RWPE2 (cell line): Measurements from ENCODE around the gene GPC5.

Experiments used
- ATAC-seq: fragments of 200-7000 bp; cut with Tn5 transposase; 3 replicates; pipeline ENCODE4 v1.9.1; 2021; ENCODE audit warnings: low read depth
- DNase-seq: peaks from one replicate; pipeline ENCODE4 v3.0.0-alpha.2; 2020; ENCODE audit warnings: low spot score
- H3K27ac ChIP-seq: fragments of 450-650 bp; 2 replicates; pipeline ENCODE4 v1.5.1; 2017; ENCODE audit warnings: mild to moderate bottlenecking; ENCODE audit not compliant: poor library complexity, severe bottlenecking
- H3K27me3 ChIP-seq: fragments of 250-450 bp; sonication (Bioruptor Pico); 2 replicates; pipeline ENCODE4 v1.5.1; 2021; ENCODE audit warnings: mild to moderate bottlenecking, moderate library complexity; ENCODE audit not compliant: insufficient read depth, poor library complexity, severe bottlenecking
- H3K36me3 ChIP-seq: fragments of 250-450 bp; sonication (Bioruptor Pico); 2 replicates; pipeline ENCODE4 v1.5.1; 2020; ENCODE audit warnings: low read depth, mild to moderate bottlenecking, moderate library complexity
- H3K4me1 ChIP-seq: fragments of 250-450 bp; sonication (Bioruptor Pico); 2 replicates; pipeline ENCODE4 v1.5.1; 2021; ENCODE audit warnings: mild to moderate bottlenecking, moderate library complexity; ENCODE audit not compliant: insufficient read depth, poor library complexity, severe bottlenecking
- H3K4me3 ChIP-seq: fragments of 250-450 bp; sonication (Bioruptor Pico); 2 replicates; pipeline ENCODE4 v1.5.1; 2021; ENCODE audit warnings: mild to moderate bottlenecking, moderate library complexity; ENCODE audit not compliant: severe bottlenecking
- H3K9me3 ChIP-seq: fragments of 250-450 bp; sonication (Bioruptor Pico); 2 replicates; pipeline ENCODE4 v1.5.1; 2021; ENCODE audit warnings: mild to moderate bottlenecking, moderate library complexity; ENCODE audit not compliant: severe bottlenecking
- TF ChIP-seq, protein P1 (sequence below): fragments of 450-650 bp; IDR thresholded peaks from one replicate; pipeline ENCODE4 v1.5.1; 2017; ENCODE audit warnings: mild to moderate bottlenecking, moderate library complexity; ENCODE audit not compliant: poor library complexity, severe bottlenecking

GPC5 gene

DNA sequence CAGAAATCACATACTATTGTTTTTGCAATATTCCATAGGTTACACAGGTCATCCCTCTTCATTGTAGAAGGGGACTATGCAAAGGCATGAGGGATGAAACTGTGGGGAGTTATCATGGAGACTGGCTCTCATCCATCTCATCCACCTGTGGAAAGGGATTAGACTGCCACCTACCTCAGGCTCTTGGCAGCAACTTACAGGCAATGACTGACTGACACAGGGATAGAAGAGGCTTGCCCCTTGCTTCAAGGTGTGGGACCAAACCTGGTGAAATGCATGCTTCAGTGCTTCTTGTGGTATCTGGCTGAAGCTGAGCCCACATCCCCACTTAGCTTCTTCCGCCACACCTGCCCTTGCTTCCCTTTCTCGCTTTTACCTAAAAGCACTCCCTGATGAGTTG, 341.3 kb downstream of the GPC5 start:
- TF ChIP-seq, protein P1, sequence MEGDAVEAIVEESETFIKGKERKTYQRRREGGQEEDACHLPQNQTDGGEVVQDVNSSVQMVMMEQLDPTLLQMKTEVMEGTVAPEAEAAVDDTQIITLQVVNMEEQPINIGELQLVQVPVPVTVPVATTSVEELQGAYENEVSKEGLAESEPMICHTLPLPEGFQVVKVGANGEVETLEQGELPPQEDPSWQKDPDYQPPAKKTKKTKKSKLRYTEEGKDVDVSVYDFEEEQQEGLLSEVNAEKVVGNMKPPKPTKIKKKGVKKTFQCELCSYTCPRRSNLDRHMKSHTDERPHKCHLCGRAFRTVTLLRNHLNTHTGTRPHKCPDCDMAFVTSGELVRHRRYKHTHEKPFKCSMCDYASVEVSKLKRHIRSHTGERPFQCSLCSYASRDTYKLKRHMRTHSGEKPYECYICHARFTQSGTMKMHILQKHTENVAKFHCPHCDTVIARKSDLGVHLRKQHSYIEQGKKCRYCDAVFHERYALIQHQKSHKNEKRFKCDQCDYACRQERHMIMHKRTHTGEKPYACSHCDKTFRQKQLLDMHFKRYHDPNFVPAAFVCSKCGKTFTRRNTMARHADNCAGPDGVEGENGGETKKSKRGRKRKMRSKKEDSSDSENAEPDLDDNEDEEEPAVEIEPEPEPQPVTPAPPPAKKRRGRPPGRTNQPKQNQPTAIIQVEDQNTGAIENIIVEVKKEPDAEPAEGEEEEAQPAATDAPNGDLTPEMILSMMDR, result no peak
- DNase-seq (no peak), ATAC-seq (no peak)
- Histone ChIP-seq H3K36me3 (no peaks in the 10 kb centered on the region), H3K27me3 (no peaks in the 10 kb centered on the region), H3K4me1 (no peaks in the 10 kb centered on the region), H3K9me3 (peaks cover 4% of the 10 kb centered on the region), H3K4me3 (no peak overlapping the region), H3K27ac (no peak overlapping the region)

DNA sequence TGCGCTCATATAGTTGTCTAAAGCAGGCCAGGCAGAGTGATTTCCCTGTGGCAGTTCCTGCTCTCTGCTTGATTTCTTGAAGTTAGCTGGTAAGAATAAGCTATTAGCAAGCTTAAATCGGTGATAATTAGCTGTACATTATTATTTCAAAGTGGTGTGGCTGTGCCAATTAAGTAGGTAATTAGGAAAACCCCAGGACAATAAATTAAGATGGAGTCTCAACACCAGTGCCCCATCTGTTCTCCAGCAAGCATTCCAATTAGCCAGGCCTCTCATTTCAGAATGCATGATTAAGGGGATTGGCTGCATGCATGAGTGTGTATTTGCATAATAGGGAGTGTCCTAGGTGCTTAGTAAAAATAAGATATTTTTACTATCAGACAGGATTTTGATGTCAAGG, 342.3 kb downstream of the GPC5 start:
- no peak for ATAC-seq
- no peak overlapping the region for H3K4me3 ChIP-seq
- no peaks in the 10 kb centered on the region for H3K36me3 ChIP-seq
- TF ChIP-seq, protein P1, result no peak
- H3K27ac ChIP-seq, result no peak overlapping the region
- no peaks in the 10 kb centered on the region for H3K4me1 ChIP-seq
- no peak for DNase-seq
- H3K27me3 ChIP-seq, result no peaks in the 10 kb centered on the region
- H3K9me3 ChIP-seq, result peaks cover 4% of the 10 kb centered on the region

DNA sequence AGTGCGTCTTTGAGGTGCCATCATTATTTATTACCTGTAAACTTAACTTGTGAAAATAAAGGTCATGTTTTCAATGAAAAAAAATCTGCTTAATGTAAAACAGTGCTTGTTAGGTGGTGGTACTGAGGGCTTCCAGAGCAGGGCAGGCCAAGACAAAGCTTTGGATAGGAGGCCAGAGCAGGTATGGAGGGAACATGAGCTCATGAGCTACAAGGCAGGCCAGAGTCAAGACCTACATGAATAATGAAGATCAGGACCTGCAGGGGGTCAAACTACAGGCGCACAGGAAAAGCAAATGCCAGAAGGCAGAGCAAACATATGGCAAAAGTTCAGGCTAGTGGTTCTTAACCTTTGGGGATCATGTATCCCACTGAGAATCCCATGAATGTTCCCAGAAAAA, 343.5 kb downstream of the GPC5 start:
- TF ChIP-seq, protein P1, result no peak
- H3K27me3 ChIP-seq, result no peaks in the 10 kb centered on the region
- DNase-seq (no peak), ATAC-seq (no peak)
- H3K27ac ChIP-seq, result no peak overlapping the region
- no peaks in the 10 kb centered on the region for H3K36me3 ChIP-seq
- no peaks in the 10 kb centered on the region for H3K4me1 ChIP-seq
- H3K9me3 ChIP-seq, result peaks cover 4% of the 10 kb centered on the region
- H3K4me3 ChIP-seq, result no peak overlapping the region

DNA sequence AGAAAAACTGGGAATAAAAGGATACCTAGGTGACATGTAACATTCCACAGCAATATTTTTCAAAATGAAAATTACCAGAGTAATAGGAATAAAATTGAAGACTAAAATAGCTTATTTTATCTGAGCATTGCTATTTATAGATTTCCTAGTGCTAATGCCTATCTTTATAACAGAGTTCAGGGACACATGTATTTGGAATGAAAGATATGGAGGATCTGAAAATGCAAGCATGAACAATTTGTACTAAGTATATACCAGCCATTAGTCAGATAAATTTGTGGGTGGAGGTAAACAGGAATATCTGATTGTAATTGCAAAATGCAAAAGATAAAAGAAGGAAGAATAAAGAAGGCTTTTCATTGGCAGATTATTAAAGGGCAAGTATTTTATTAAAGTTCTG, 345.9 kb downstream of the GPC5 start:
- ATAC-seq, result no peak
- DNase-seq, result no peak
- Histone ChIP-seq H3K4me1 (no peaks in the 10 kb centered on the region), H3K9me3 (peaks cover 4% of the 10 kb centered on the region), H3K4me3 (no peak overlapping the region), H3K36me3 (no peaks in the 10 kb centered on the region), H3K27ac (no peak overlapping the region), H3K27me3 (peaks cover 3% of the 10 kb centered on the region)
- TF ChIP-seq, protein P1, result no peak

DNA sequence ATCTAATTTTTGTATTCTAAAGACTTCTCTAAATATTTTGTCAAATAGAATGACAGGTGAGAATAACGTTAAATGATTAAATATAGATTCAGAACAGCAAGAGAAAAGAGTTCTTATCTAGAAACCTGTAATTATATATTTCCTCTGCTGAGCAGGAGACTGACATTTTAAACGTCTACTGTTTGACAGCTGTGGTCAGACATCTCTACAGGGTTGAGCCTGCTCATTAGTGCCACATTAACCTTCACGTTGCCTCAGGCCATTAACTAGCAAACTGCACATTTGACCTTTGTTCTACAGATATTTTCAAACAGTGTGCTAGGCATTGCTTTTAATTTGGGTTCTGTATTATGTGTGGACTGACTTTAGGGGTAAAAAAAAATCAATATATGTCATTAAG, 347.5 kb downstream of the GPC5 start:
- TF ChIP-seq, protein P1, result no peak
- ATAC-seq, result no peak
- no peak for DNase-seq
- Histone ChIP-seq H3K9me3 (peaks cover 4% of the 10 kb centered on the region), H3K4me3 (no peak overlapping the region), H3K27ac (no peak overlapping the region), H3K4me1 (no peaks in the 10 kb centered on the region), H3K27me3 (peaks cover 3% of the 10 kb centered on the region), H3K36me3 (no peaks in the 10 kb centered on the region)
